ENCODE measurements around the gene UBN1. TPM values are rescaled to one million over a fixed set of nuclear protein-coding genes. Genes with fewer than 3 reads are reported as not detected.

The UBN1 gene
- total and polyA plus RNA-seq, 4 donors, result 13.8 to 17.5 (median 16.3) TPM

DNA sequence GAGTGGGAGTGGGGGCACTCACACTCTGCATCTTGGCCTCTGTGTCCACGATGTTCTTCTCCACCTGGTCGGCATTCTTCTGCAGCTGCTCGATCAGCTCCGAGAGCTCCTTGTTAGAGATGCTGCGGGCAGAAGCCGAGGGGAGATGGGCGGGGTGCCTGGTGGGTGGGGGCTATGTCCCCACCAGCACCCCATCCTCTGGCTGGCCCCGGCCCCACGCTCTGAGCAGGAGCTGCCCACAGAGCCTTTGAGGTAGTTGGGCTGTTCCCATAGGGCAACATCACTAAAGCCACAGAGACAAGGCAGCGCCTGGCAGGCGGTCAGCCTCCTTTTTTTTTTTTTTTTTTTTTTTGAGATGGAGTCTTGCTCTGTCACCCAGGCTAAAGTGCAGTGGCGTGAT is 63.5 kb downstream of the UBN1 start:
- no peaks in the 10 kb centered on the region for H3K9me3 ChIP-seq (ENCODE audit: control insufficient read depth, insufficient read depth, low read length)
- H3K36me3 ChIP-seq (ENCODE audit: control insufficient read depth, insufficient read depth, low read length), result no peaks in the 10 kb centered on the region
- no peaks in the 10 kb centered on the region for H3K4me1 ChIP-seq (ENCODE audit: control insufficient read depth, insufficient read depth, low read length)
- DNase-seq (ENCODE audit: low read depth in 4 of 6, low spot score in 6 of 6), result no peak
- H3K27me3 ChIP-seq (ENCODE audit: control insufficient read depth, insufficient read depth, low read length), result no peaks in the 10 kb centered on the region
- H3K27ac ChIP-seq (ENCODE audit: low read depth, low read length), result no peak overlapping the region
- WGBS (ENCODE audit: insufficient coverage), result 88% methylated on average over 4 of the region's 12 CpGs
- no peak overlapping the region for H3K4me3 ChIP-seq (ENCODE audit: low read depth, low read length)

DNA sequence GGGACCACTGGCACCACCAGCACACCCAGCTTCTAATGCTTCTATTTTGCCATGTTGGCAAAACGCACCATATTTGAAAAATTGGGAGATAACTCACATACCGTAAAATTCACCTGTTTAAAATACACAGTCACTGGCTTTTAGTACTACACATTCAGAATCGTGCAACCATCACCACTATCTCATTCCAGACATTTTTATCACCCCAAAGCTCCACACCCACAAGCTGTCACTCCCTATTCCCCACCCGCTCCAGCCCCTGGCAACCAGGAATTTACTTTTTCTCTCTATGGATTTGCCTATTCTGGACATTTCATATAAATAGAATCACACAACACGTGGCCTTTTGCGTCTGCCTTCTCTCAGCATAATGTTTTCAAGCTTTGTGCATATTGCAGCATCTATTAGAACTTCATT is 64.7 kb downstream of the UBN1 start:
- Histone ChIP-seq H3K27ac (ENCODE audit: low read depth, low read length) (no peak overlapping the region), H3K36me3 (ENCODE audit: control insufficient read depth, insufficient read depth, low read length) (no peaks in the 10 kb centered on the region), H3K4me3 (ENCODE audit: low read depth, low read length) (no peak overlapping the region), H3K9me3 (ENCODE audit: control insufficient read depth, insufficient read depth, low read length) (no peaks in the 10 kb centered on the region), H3K27me3 (ENCODE audit: control insufficient read depth, insufficient read depth, low read length) (no peaks in the 10 kb centered on the region), H3K4me1 (ENCODE audit: control insufficient read depth, insufficient read depth, low read length) (no peaks in the 10 kb centered on the region)
- 69% methylated on average over 6 of the region's 6 CpGs for WGBS (ENCODE audit: insufficient coverage)
- DNase-seq (ENCODE audit: low read depth in 4 of 6, low spot score in 6 of 6), result no peak

DNA sequence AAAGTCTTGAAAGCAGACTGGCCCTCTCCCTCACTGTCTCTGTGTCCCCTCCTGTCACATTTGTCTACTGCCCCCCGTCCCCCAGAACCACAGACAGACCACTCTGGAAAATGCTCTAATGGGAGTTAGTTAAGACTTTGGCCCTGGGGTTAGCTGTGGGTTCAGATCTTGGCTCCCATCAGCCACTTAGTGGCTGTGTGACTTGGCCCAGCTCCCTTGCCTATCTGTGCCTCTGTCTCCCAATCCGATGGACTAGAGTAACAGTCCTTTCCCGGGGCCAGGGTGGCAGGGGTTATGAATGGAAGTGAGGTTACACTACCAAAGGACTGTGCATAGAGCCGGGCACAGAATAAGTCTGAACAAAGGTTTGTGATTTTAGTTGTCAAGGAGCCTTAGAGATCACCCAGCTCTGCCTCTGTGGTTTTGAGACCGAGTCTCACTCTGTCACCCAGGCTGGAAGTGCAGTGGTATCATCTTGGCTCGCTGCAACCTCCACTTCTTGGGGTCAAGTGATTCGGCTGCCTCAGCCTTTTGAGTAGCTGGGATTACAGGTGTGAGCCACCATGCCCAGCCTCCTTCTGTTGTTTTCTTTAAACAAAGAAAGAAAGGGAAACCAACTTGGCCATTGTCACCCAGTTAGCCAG is 66.0 kb downstream of the UBN1 start:
- DNase-seq (ENCODE audit: low read depth in 4 of 6, low spot score in 6 of 6), result no peak
- H3K9me3 ChIP-seq (ENCODE audit: control insufficient read depth, insufficient read depth, low read length), result no peaks in the 10 kb centered on the region
- H3K4me1 ChIP-seq (ENCODE audit: control insufficient read depth, insufficient read depth, low read length), result no peaks in the 10 kb centered on the region
- H3K36me3 ChIP-seq (ENCODE audit: control insufficient read depth, insufficient read depth, low read length), result no peaks in the 10 kb centered on the region
- H3K27ac ChIP-seq (ENCODE audit: low read depth, low read length), result no peak overlapping the region
- no peaks in the 10 kb centered on the region for H3K27me3 ChIP-seq (ENCODE audit: control insufficient read depth, insufficient read depth, low read length)
- WGBS (ENCODE audit: insufficient coverage), result 77% methylated on average over 2 of the region's 7 CpGs
- no peak overlapping the region for H3K4me3 ChIP-seq (ENCODE audit: low read depth, low read length)

DNA sequence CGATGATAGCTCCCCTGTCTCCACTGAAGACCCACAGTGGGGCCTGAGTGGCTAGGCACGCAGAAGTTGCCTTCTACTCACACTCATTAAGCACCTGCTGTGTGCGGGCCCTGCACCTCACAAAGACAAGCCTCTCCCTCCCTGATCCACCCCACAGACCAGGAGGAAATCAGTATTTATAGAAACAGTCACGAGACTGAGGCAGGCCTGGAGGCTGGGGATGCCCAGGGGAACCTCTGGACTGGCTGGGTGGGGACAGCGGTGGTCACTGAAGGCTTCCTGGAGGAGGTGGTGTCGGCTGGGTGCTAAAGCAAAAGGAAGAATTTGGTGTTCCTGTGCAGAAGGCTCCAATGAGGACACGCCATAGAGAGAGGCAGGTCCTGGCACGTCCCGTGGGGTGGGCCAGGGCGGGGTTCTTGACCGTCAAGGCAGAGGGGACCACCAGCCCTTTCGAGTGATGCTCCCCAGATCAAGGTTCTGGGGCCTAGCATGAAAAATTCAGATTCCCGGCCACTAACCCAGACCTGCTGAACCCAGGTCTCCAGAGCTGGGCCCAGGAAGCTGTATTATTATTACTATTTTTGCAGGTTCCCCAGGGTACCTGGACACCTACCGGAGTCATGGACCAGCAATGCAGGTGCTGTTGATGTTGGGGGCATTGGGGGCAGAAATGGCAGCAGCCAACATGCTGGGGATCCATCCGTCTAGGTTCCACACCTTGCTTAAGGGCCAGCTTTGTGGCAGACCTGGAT is 66.7 kb downstream of the UBN1 start:
- no peak for DNase-seq (ENCODE audit: low read depth in 4 of 6, low spot score in 6 of 6)
- Histone ChIP-seq H3K27ac (ENCODE audit: low read depth, low read length) (no peak overlapping the region), H3K36me3 (ENCODE audit: control insufficient read depth, insufficient read depth, low read length) (no peaks in the 10 kb centered on the region), H3K9me3 (ENCODE audit: control insufficient read depth, insufficient read depth, low read length) (no peaks in the 10 kb centered on the region), H3K4me3 (ENCODE audit: low read depth, low read length) (no peak overlapping the region), H3K27me3 (ENCODE audit: control insufficient read depth, insufficient read depth, low read length) (no peaks in the 10 kb centered on the region), H3K4me1 (ENCODE audit: control insufficient read depth, insufficient read depth, low read length) (no peaks in the 10 kb centered on the region)
- WGBS (ENCODE audit: insufficient coverage), result 85% methylated on average over 15 of the region's 15 CpGs

DNA sequence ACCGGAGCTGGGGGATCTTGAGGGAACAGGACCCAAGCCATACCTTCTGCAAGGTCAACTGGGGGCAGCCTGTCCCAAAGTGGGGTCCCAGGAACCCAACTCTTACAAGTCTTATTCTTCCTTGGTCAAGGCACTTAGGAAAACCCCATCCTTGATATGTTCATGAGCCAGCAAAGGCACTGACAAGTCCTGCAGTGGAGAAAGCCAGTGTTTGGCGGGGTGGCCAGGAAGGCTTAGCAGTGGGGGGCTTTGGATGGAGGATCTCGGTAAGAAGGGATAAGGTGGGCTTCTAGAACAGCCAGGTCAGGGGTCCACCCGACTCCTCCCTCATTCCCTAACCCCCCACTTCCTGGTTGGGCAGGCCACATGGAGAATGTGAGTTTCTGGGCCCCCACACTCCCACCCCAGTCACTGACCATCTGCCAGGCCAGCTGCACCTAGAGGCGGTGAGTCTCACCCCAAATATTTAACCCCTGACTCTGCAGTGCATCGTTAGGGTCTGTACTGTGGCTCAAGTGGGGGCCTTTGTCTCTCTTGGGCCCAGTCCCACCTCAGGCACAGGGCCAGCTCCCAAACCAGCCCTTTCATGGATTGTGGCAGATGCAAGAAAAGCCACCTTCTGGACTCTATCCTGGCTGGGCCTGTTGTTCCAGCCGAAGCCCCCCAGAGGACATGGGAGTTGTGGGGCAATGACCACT is 67.4 kb downstream of the UBN1 start:
- H3K27me3 ChIP-seq (ENCODE audit: control insufficient read depth, insufficient read depth, low read length), result no peaks in the 10 kb centered on the region
- H3K36me3 ChIP-seq (ENCODE audit: control insufficient read depth, insufficient read depth, low read length), result no peaks in the 10 kb centered on the region
- no peak for DNase-seq (ENCODE audit: low read depth in 4 of 6, low spot score in 6 of 6)

DNA sequence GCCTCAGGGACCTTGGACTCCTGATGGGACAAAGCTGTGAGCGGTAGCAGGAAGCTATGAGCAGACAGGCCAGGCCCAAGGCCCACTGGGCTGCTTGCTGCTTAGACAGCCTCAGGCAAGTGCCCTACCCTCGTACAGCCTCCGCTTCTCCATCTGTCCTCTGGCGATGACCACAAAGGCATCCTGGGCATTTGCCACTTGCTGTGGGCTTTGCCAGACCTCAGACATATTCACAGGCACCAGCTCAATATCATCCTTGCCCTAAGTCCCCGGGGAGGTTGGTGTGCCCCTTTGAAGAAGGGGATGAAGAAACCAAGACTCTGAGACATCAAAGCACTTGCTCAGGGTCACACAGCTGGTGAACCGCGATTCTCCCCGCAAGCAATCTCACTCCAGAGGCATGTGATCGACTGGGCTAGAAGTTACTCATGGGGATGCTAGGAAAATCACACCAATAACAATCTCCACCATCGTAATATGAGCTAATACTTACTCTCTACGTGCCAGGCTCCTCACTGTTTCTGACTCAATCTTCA is 68.0 kb downstream of the UBN1 start:
- 73% methylated on average over 6 of the region's 11 CpGs for WGBS (ENCODE audit: insufficient coverage)
- H3K36me3 ChIP-seq (ENCODE audit: control insufficient read depth, insufficient read depth, low read length), result no peaks in the 10 kb centered on the region
- no peaks in the 10 kb centered on the region for H3K4me1 ChIP-seq (ENCODE audit: control insufficient read depth, insufficient read depth, low read length)
- H3K27me3 ChIP-seq (ENCODE audit: control insufficient read depth, insufficient read depth, low read length), result no peaks in the 10 kb centered on the region
- H3K9me3 ChIP-seq (ENCODE audit: control insufficient read depth, insufficient read depth, low read length), result no peaks in the 10 kb centered on the region
- H3K27ac ChIP-seq (ENCODE audit: low read depth, low read length), result no peak overlapping the region
- DNase-seq (ENCODE audit: low read depth in 4 of 6, low spot score in 6 of 6), result no peak
- no peak overlapping the region for H3K4me3 ChIP-seq (ENCODE audit: low read depth, low read length)

More for the DNA sequence above, 67.4 kb downstream of the UBN1 start:
- no peak overlapping the region for H3K4me3 ChIP-seq (ENCODE audit: low read depth, low read length)
- no peaks in the 10 kb centered on the region for H3K9me3 ChIP-seq (ENCODE audit: control insufficient read depth, insufficient read depth, low read length)
- WGBS (ENCODE audit: insufficient coverage), result 77% methylated on average over 6 of the region's 7 CpGs
- H3K27ac ChIP-seq (ENCODE audit: low read depth, low read length), result no peak overlapping the region
- no peaks in the 10 kb centered on the region for H3K4me1 ChIP-seq (ENCODE audit: control insufficient read depth, insufficient read depth, low read length)

DNA sequence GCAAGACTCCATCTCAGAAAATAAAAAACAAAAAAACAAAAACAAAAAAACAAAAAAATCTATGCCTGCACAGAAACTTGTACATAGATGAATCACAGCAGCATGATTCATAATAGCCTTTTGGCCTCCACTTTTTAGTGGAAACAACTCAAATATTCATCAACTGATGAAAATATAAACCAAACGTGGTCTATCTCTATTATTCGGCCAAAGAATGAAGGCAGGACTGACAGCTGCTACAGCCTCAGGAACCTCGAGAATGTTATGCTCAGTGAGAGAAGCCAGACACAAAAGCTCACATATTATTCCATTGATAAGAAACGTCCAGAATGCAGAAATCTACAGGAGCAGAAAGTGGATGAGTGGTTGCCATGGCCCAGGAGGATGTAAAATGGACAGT is 69.8 kb downstream of the UBN1 start:
- 94% methylated on average over 2 of the region's 4 CpGs for WGBS (ENCODE audit: insufficient coverage)
- Histone ChIP-seq H3K9me3 (ENCODE audit: control insufficient read depth, insufficient read depth, low read length) (no peaks in the 10 kb centered on the region), H3K4me1 (ENCODE audit: control insufficient read depth, insufficient read depth, low read length) (no peaks in the 10 kb centered on the region), H3K36me3 (ENCODE audit: control insufficient read depth, insufficient read depth, low read length) (no peaks in the 10 kb centered on the region), H3K27ac (ENCODE audit: low read depth, low read length) (no peak overlapping the region), H3K27me3 (ENCODE audit: control insufficient read depth, insufficient read depth, low read length) (no peaks in the 10 kb centered on the region), H3K4me3 (ENCODE audit: low read depth, low read length) (no peak overlapping the region)
- DNase-seq (ENCODE audit: low read depth in 4 of 6, low spot score in 6 of 6), result no peak

DNA sequence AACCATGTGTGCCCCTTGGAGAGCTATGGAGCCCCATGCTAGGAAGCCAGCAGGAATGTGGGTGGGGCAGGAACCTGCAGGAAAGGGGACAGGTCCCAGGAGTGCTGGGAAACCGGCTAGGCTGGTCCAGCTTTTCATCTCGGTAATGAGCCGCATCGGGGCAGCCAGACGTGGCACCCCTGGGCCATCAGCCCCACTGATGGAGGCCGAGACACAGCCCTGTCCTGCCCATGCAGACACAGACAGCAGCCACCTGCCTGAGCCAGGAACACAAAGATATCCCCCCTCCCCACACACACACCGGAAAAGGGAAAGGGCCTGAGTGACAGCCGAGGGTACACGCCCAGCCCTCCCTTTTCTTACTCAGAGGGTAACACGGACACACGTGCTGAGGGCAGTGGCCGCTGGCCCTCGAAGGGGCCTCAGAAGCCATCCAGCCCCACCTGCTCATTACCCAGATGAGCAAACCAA is 71.5 kb downstream of the UBN1 start:
- Histone ChIP-seq H3K36me3 (ENCODE audit: control insufficient read depth, insufficient read depth, low read length) (no peaks in the 10 kb centered on the region), H3K9me3 (ENCODE audit: control insufficient read depth, insufficient read depth, low read length) (no peaks in the 10 kb centered on the region), H3K4me3 (ENCODE audit: low read depth, low read length) (no peak overlapping the region), H3K27me3 (ENCODE audit: control insufficient read depth, insufficient read depth, low read length) (no peaks in the 10 kb centered on the region), H3K4me1 (ENCODE audit: control insufficient read depth, insufficient read depth, low read length) (no peaks in the 10 kb centered on the region), H3K27ac (ENCODE audit: low read depth, low read length) (no peak overlapping the region)
- DNase-seq (ENCODE audit: low read depth in 4 of 6, low spot score in 6 of 6), result no peak
- WGBS (ENCODE audit: insufficient coverage), result 48% methylated on average over 12 of the region's 13 CpGs

DNA sequence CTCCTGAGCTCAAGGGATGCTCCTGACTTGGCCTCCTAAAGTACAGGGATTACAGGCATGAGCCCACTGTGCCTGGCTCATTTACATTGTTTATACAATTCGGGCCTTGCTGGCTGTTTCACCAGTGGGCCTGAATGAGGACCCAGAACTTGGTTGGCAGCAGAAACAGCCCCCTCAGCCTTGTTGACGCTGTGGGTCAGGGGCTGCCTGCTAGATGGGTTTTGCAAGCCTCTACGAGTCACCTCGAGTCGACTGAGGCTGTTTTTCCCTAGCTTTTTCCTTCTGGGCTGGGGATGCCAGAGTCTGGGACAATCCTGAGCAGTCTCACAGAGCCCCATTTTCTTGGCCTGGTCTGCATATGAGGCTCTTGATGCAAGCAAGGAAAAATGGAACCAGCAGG is 73.5 kb downstream of the UBN1 start:
- H3K4me3 ChIP-seq (ENCODE audit: low read depth, low read length), result no peak overlapping the region
- H3K36me3 ChIP-seq (ENCODE audit: control insufficient read depth, insufficient read depth, low read length), result no peaks in the 10 kb centered on the region
- H3K9me3 ChIP-seq (ENCODE audit: control insufficient read depth, insufficient read depth, low read length), result no peaks in the 10 kb centered on the region
- DNase-seq (ENCODE audit: low read depth in 4 of 6, low spot score in 6 of 6), result no peak
- H3K27me3 ChIP-seq (ENCODE audit: control insufficient read depth, insufficient read depth, low read length), result no peaks in the 10 kb centered on the region
- no peak overlapping the region for H3K27ac ChIP-seq (ENCODE audit: low read depth, low read length)
- WGBS (ENCODE audit: insufficient coverage), result 83% methylated on average over 5 of the region's 5 CpGs
- H3K4me1 ChIP-seq (ENCODE audit: control insufficient read depth, insufficient read depth, low read length), result no peaks in the 10 kb centered on the region
